Measurements from ENCODE around the gene RNF7. TPM values are rescaled to one million over a fixed set of nuclear protein-coding genes. Genes with fewer than 3 reads are reported as not detected.

The RNF7 gene
- total RNA-seq, 1 experiment from 2014 or later = 126 TPM

- Histone ChIP-seq H3K4ac (ENCODE audit: low read depth, low read length) (no peak overlapping the region), H2AK5ac (ENCODE audit: insufficient read length, low read length) (no peak overlapping the region), H2BK15ac (ENCODE audit: low read depth, low read length) (no peak overlapping the region), H4K91ac (ENCODE audit: insufficient read length, low read depth, low read length) (no peak overlapping the region), H4K5ac (ENCODE audit: insufficient read length, low read depth, low read length) (no peak overlapping the region), H2BK5ac (ENCODE audit: insufficient read length, low read length) (no peak overlapping the region), H3K9ac (ENCODE audit: extremely low read depth, insufficient read length, low read length) (no peak overlapping the region), H3K56ac (ENCODE audit: insufficient read length, low read depth, low read length) (no peak overlapping the region), H3K9me3 (ENCODE audit: control insufficient read depth, low read depth, low read length) (no peaks in the 10 kb centered on the region), H2AFZ (ENCODE audit: low read length) (no peak overlapping the region), H3K14ac (ENCODE audit: insufficient read depth, low read length) (no peak overlapping the region), H3T11ph (ENCODE audit: low read length) (no peak overlapping the region), H3K79me2 (ENCODE audit: insufficient read depth, low read length) (no peaks in the 10 kb centered on the region), H3K27ac (ENCODE audit: insufficient read length, low read depth, low read length) (no peak overlapping the region), H3K27me3 (ENCODE audit: insufficient read depth, low read length) (no peaks in the 10 kb centered on the region), H3K4me2 (ENCODE audit: insufficient read depth, insufficient read length, low read length) (no peak overlapping the region), H2BK20ac (ENCODE audit: low read depth, low read length, poor library complexity, severe bottlenecking) (no peak overlapping the region), H3K23me2 (ENCODE audit: insufficient read length, low read depth, low read length, poor library complexity, severe bottlenecking) (no peaks in the 10 kb centered on the region), H3K18ac (ENCODE audit: insufficient read length, low read depth, low read length) (no peak overlapping the region), H2BK12ac (ENCODE audit: insufficient read length, low read depth, low read length) (no peak overlapping the region), H3K4me1 (ENCODE audit: insufficient read depth, low read length) (no peaks in the 10 kb centered on the region), H3K23ac (ENCODE audit: insufficient read length, low read depth, low read length) (no peak overlapping the region), H4K8ac (replicated peaks; ENCODE audit: insufficient read length, low read depth, low read length) (no peak overlapping the region), H4K20me1 (ENCODE audit: control insufficient read depth, insufficient read depth, insufficient read length) (no peaks in the 10 kb centered on the region), H3K79me1 (ENCODE audit: insufficient read depth, low read depth, low read length, poor library complexity, severe bottlenecking) (no peaks in the 10 kb centered on the region), H2BK120ac (ENCODE audit: low read depth, low read length, poor library complexity, severe bottlenecking) (no peak overlapping the region)
- Mint-ChIP-seq H3K9me3 (no peaks in the 10 kb centered on the region), H3K27me3 (ENCODE audit: low read depth) (no peaks in the 10 kb centered on the region), H3K4me1 (peaks cover 9 to 13% of the 10 kb centered on the region in 2 experiments), H3K27ac (no peak overlapping the region), H3K36me3 (ENCODE audit: insufficient read depth in 1 of 3, low read depth in 3 of 3) (no peaks in the 10 kb centered on the region), H3K4me3 (no peak overlapping the region)
- no peak for DNase-seq
- TF ChIP-seq CTCF (conservative IDR thresholded peaks at IDR 0.05) = no peak
Measured at GRCh38 chr3:141723255-141723654, 14.8 kb upstream of the RNF7 start.
